Neuronal stem cell (in vitro differentiated cells): ENCODE results near the gene TRANK1.

ENCODE experiments used
- DNase-seq: peaks from one replicate; pipeline ENCODE4 v3.0.0-alpha.2; 2013; ENCODE audit warnings: low spot score
- H2AFZ ChIP-seq: one replicate; pipeline ENCODE4 v1.6.1; 2013; ENCODE audit warnings: mild to moderate bottlenecking, low read length, inconsistent platforms
- H2AK5ac ChIP-seq: 2 replicates; pipeline ENCODE4 v1.6.1; 2013; ENCODE audit warnings: low read depth, mild to moderate bottlenecking, inconsistent platforms, low read length, moderate library complexity, mixed read lengths
- H2BK120ac ChIP-seq: 2 replicates; pipeline ENCODE4 v1.6.1; 2013; ENCODE audit warnings: low read depth, mild to moderate bottlenecking, inconsistent platforms, low read length, moderate library complexity, mixed read lengths
- H2BK12ac ChIP-seq: one replicate; pipeline ENCODE4 v1.6.1; 2013; ENCODE audit warnings: low read length, inconsistent platforms
- H2BK15ac ChIP-seq: 2 replicates; pipeline ENCODE4 v1.6.1; 2013; ENCODE audit warnings: mild to moderate bottlenecking, low read length, inconsistent platforms, mixed read lengths
- H2BK5ac ChIP-seq: one replicate; pipeline ENCODE4 v1.6.1; 2013; ENCODE audit warnings: inconsistent platforms, mild to moderate bottlenecking, low read length, moderate library complexity
- H3K14ac ChIP-seq: one replicate; pipeline ENCODE4 v1.6.1; 2013; ENCODE audit warnings: low read length, inconsistent platforms
- H3K18ac ChIP-seq: 2 replicates; pipeline ENCODE4 v1.6.1; 2013; ENCODE audit warnings: low read length, inconsistent platforms
- H3K23ac ChIP-seq: 2 replicates; pipeline ENCODE4 v1.6.1; 2013; ENCODE audit warnings: low read depth, mild to moderate bottlenecking, mixed read lengths, low read length, inconsistent platforms; ENCODE audit not compliant: poor library complexity
- H3K27ac ChIP-seq: replicated peaks from 3 replicates; pipeline ENCODE4 v1.5.1; 2013; ENCODE audit warnings: low read length, inconsistent platforms
- H3K27me3 ChIP-seq, 3 experiments: 2 replicates each; pipeline ENCODE4 v1.6.1; 2013; ENCODE audit warnings: low read length in 3 of 3, mild to moderate bottlenecking in 2 of 3, inconsistent platforms in 1 of 3, low read depth in 1 of 3, mixed read lengths in 1 of 3, moderate library complexity in 1 of 3; ENCODE audit not compliant: control insufficient read depth in 3 of 3, insufficient read depth in 3 of 3
- H3K36me3 ChIP-seq, 2 donors: replicated peaks in 1 of 2; 2 replicates each; pipeline ENCODE4 v1.6.1; 2013; ENCODE audit warnings: low read length in 2 of 2; ENCODE audit not compliant: control insufficient read depth in 2 of 2, insufficient read depth in 2 of 2
- H3K4ac ChIP-seq: 2 replicates; pipeline ENCODE4 v1.6.1; 2013; ENCODE audit warnings: inconsistent platforms, mild to moderate bottlenecking, low read length, moderate library complexity
- H3K4me1 ChIP-seq, 2 donors: 1 replicate in 1 of 2; 2 replicates in 1 of 2; pipeline ENCODE4 v1.6.1; 2013; ENCODE audit warnings: low read length in 2 of 2, low read depth in 1 of 2; ENCODE audit not compliant: control insufficient read depth in 2 of 2, insufficient read depth in 1 of 2
- H3K4me2 ChIP-seq: one replicate; pipeline ENCODE4 v1.6.1; 2013; ENCODE audit warnings: mild to moderate bottlenecking, low read length, inconsistent platforms; ENCODE audit not compliant: insufficient read depth, poor library complexity, severe bottlenecking
- H3K4me3 ChIP-seq, 2 donors: 2 replicates each; pipeline ENCODE4 v1.5.1; 2013; ENCODE audit warnings: low read length in 2 of 2, mild to moderate bottlenecking in 2 of 2, inconsistent platforms in 1 of 2, moderate library complexity in 1 of 2
- H3K79me1 ChIP-seq: one replicate; pipeline ENCODE4 v1.6.1; 2013; ENCODE audit warnings: low read depth, mild to moderate bottlenecking, inconsistent platforms, low read length, moderate library complexity
- H3K9ac ChIP-seq: one replicate; pipeline ENCODE4 v1.6.1; 2013; ENCODE audit warnings: mild to moderate bottlenecking, low read depth, low read length, inconsistent platforms; ENCODE audit not compliant: poor library complexity
- H3K9me3 ChIP-seq, 2 donors: replicated peaks in 1 of 2; 2 replicates each; pipeline versions ENCODE3 to v1.6.1; 2013; ENCODE audit warnings: low read length in 2 of 2, mild to moderate bottlenecking in 2 of 2, inconsistent platforms in 1 of 2, low read depth in 1 of 2, mixed read lengths in 1 of 2, moderate library complexity in 1 of 2; ENCODE audit not compliant: control insufficient read depth in 2 of 2, insufficient read depth in 1 of 2
- H4K8ac ChIP-seq: one replicate; pipeline ENCODE4 v1.6.1; 2013; ENCODE audit warnings: low read depth, mild to moderate bottlenecking, inconsistent platforms, low read length, moderate library complexity
- H4K91ac ChIP-seq: one replicate; pipeline ENCODE4 v1.6.1; 2013; ENCODE audit warnings: low read length, low read depth, mild to moderate bottlenecking, inconsistent platforms; ENCODE audit not compliant: poor library complexity
- WGBS, 2 donors: extraction: QIAGEN DNeasy Blood & Tissue Kit; methylation state at CpG; one replicate each; pipeline ENCODE4 v1.1.7; 2013; ENCODE audit warnings: missing lambda C conversion rate in 2 of 2, mixed read lengths in 1 of 2; ENCODE audit not compliant: insufficient read length in 2 of 2, insufficient replicate concordance in 1 of 2; ENCODE audit errors: extremely low coverage in 2 of 2; 5-methylcytosine and 5-hydroxymethylcytosine counted together

Gene TRANK1

GRCh38 chr3:36833160-36833814 is 111.6 kb downstream of the TRANK1 start:
- no peak overlapping the region for H3K4ac ChIP-seq

GRCh38 chr3:36832406-36832805 is 112.4 kb downstream of the TRANK1 start:
- no peak overlapping the region for H3K14ac ChIP-seq
- no peak overlapping the region for H2AFZ ChIP-seq
- H2AK5ac ChIP-seq = no peak overlapping the region
- H2BK15ac ChIP-seq = no peak overlapping the region
- DNase-seq = no peak
- no peak overlapping the region for H3K9ac ChIP-seq
- H3K4me3 ChIP-seq = no peak overlapping the region
- no peak overlapping the region for H4K8ac ChIP-seq
- H3K4me2 ChIP-seq = no peak overlapping the region
- no peak overlapping the region for H3K23ac ChIP-seq
- no CpG with 5 or more reads among the region's 6 CpGs for WGBS, 2 donors
- H3K36me3 ChIP-seq = peaks cover 0 to 12% of the 10 kb centered on the region in 2 donors
- no peak overlapping the region for H2BK12ac ChIP-seq
- H3K9me3 ChIP-seq = peaks cover 0 to 7% of the 10 kb centered on the region in 2 donors
- no peak overlapping the region for H3K4ac ChIP-seq
- H3K18ac ChIP-seq = no peak overlapping the region
- H3K79me1 ChIP-seq = no peaks in the 10 kb centered on the region
- H2BK120ac ChIP-seq = no peak overlapping the region
- H2BK5ac ChIP-seq = no peak overlapping the region
- no peaks in the 10 kb centered on the region for H3K27me3 ChIP-seq
- H3K4me1 ChIP-seq = no peaks in the 10 kb centered on the region
- no peak overlapping the region for H3K27ac ChIP-seq
- no peak overlapping the region for H4K91ac ChIP-seq

More at GRCh38 chr3:36833160-36833814, 111.6 kb downstream of the TRANK1 start:
- Histone ChIP-seq H2AK5ac (no peak overlapping the region), H3K79me1 (no peaks in the 10 kb centered on the region), H4K8ac (no peak overlapping the region), H4K91ac (no peak overlapping the region), H3K4me2 (no peak overlapping the region), H3K9me3 (peaks cover 0 to 7% of the 10 kb centered on the region in 2 donors), H2AFZ (no peak overlapping the region), H3K23ac (peak overlapping the region; percentile 13), H3K36me3 (peaks cover 0 to 12% of the 10 kb centered on the region in 2 donors), H3K4me1 (no peaks in the 10 kb centered on the region), H2BK12ac (no peak overlapping the region), H3K27ac (no peak overlapping the region), H2BK5ac (no peak overlapping the region), H3K14ac (no peak overlapping the region), H3K27me3 (no peaks in the 10 kb centered on the region), H2BK120ac (peak overlapping the region; percentile 32), H3K9ac (no peak overlapping the region), H2BK15ac (no peak overlapping the region), H3K18ac (no peak overlapping the region), H3K4me3 (no peak overlapping the region)
- no CpG with 5 or more reads among the region's 10 CpGs for WGBS, 2 donors
- DNase-seq = no peak

DNA sequence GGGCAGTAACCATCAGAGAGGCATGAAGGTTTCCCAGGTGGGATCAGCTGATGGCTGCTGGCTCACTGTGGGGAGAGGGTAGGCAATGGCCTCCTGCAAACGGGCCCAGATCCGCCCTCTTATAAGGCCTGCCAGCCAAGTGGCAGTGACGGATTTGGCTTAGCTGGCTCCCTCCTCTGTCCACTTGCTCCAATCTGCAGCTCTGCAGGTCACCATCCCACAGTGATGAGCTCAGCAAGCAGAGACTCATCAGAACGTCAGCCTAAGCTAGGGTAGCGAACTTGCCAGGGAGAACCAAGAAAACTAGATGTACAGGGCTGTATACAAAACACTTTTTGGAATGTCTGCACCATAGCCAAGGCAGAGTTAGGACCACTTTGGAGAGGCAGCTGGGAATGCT is 117.7 kb downstream of the TRANK1 start:
- Histone ChIP-seq H3K36me3 (peaks cover 0 to 5% of the 10 kb centered on the region in 2 donors), H3K14ac (no peak overlapping the region), H2BK120ac (no peak overlapping the region), H3K4ac (no peak overlapping the region), H3K27me3 (no peaks in the 10 kb centered on the region), H4K91ac (no peak overlapping the region), H2BK5ac (no peak overlapping the region), H4K8ac (no peak overlapping the region), H2BK12ac (no peak overlapping the region), H3K4me1 (peaks cover 0 to 4% of the 10 kb centered on the region in 2 donors), H2BK15ac (no peak overlapping the region), H3K23ac (no peak overlapping the region), H3K4me2 (no peak overlapping the region), H2AK5ac (no peak overlapping the region), H3K4me3 (no peak overlapping the region), H3K9me3 (peaks cover 0 to 7% of the 10 kb centered on the region in 2 donors), H3K79me1 (no peaks in the 10 kb centered on the region), H3K27ac (no peak overlapping the region), H2AFZ (no peak overlapping the region), H3K9ac (no peak overlapping the region), H3K18ac (no peak overlapping the region)
- DNase-seq = no peak
- no CpG with 5 or more reads among the region's 5 CpGs for WGBS, 2 donors

DNA sequence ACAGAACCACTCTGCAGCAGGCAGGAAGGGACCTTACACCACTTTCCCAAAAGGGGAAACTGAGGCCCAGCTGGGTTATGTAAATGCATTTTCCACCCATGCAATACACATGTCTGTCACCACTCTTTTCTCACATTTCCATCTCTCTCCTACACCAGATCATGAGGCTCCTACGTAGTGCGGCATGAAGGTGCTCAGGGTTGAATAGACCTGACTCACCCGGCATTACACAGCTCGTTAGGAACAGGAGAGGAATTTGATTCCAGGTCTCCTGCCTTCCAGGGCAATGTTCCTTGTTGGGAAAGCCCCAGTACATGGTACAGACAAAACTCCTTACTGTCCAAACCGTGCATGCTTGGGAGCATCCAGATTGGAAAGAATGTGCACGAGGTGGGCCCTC is 118.6 kb downstream of the TRANK1 start:
- Histone ChIP-seq H2AK5ac (no peak overlapping the region), H3K23ac (no peak overlapping the region), H2BK120ac (no peak overlapping the region), H2BK15ac (no peak overlapping the region), H2AFZ (no peak overlapping the region), H3K4ac (no peak overlapping the region), H3K18ac (no peak overlapping the region), H3K27ac (no peak overlapping the region), H4K91ac (no peak overlapping the region), H3K9me3 (peaks cover 0 to 4% of the 10 kb centered on the region in 2 donors), H2BK5ac (no peak overlapping the region), H3K4me3 (no peak overlapping the region), H3K27me3 (no peaks in the 10 kb centered on the region), H3K4me1 (peaks cover 0 to 4% of the 10 kb centered on the region in 2 donors), H3K36me3 (peaks cover 0 to 1% of the 10 kb centered on the region in 2 donors), H3K79me1 (no peaks in the 10 kb centered on the region), H3K9ac (no peak overlapping the region), H4K8ac (no peak overlapping the region), H2BK12ac (no peak overlapping the region), H3K14ac (no peak overlapping the region), H3K4me2 (no peak overlapping the region)
- DNase-seq = no peak
- no CpG with 5 or more reads among the region's 6 CpGs for WGBS, 2 donors
